ENCODE measurements around the gene DISC1.

The DISC1 gene

GRCh38 chr1:231580874-231581273, 45.7 kb upstream of the DISC1 start:
- TF ChIP-seq GLIS3 (CRISPR knock-in tag; IDR thresholded peaks at IDR 0.05) (0 out of 2 replicates have a peak, but pooled peaks have one; percentile 65), ARNTL (CRISPR knock-in tag; IDR thresholded peaks at IDR 0.05; ENCODE audit: borderline replicate concordance, low read depth) (no peak), TSHZ2 (CRISPR knock-in tag; IDR thresholded peaks at IDR 0.05) (peak; percentile 95), ZNF8 (CRISPR knock-in tag; IDR thresholded peaks at IDR 0.05) (peak; percentile 61), ESRRG (CRISPR knock-in tag; IDR thresholded peaks at IDR 0.05) (no peak), SNAI2 (CRISPR knock-in tag; IDR thresholded peaks at IDR 0.05) (no peak), OSR1 (CRISPR knock-in tag; IDR thresholded peaks at IDR 0.05) (no peak), CREB5 (CRISPR knock-in tag; IDR thresholded peaks at IDR 0.05; ENCODE audit: low read depth) (no peak), ISL1 (CRISPR knock-in tag; IDR thresholded peaks at IDR 0.05) (peak; percentile 85), TCF4 (CRISPR knock-in tag; IDR thresholded peaks at IDR 0.05; ENCODE audit: borderline replicate concordance) (peak; percentile 89), ZNF565 (CRISPR knock-in tag; conservative IDR thresholded peaks at IDR 0.05; ENCODE audit: low read depth) (no peak), ZFP30 (CRISPR knock-in tag; IDR thresholded peaks at IDR 0.05) (no peak), PPARA (CRISPR knock-in tag; IDR thresholded peaks at IDR 0.05; ENCODE audit: borderline replicate concordance) (no peak), PATZ1 (CRISPR knock-in tag; IDR thresholded peaks at IDR 0.05; ENCODE audit: borderline replicate concordance) (no peak), RARB (CRISPR knock-in tag; IDR thresholded peaks at IDR 0.05) (no peak), ZNF70 (CRISPR knock-in tag; IDR thresholded peaks at IDR 0.05) (no peak), ZFP3 (CRISPR knock-in tag; IDR thresholded peaks at IDR 0.05) (no peak), POU6F1 (CRISPR knock-in tag; IDR thresholded peaks at IDR 0.05; ENCODE audit: borderline replicate concordance, low read depth) (no peak; the same call in 1 of the 2 replicates), ZC3H10 (CRISPR knock-in tag; IDR thresholded peaks at IDR 0.05) (no peak), BACH2 (CRISPR knock-in tag; IDR thresholded peaks at IDR 0.05; ENCODE audit: borderline replicate concordance) (no peak), CSDC2 (CRISPR knock-in tag; IDR thresholded peaks at IDR 0.05) (no peak), TOX (CRISPR knock-in tag; IDR thresholded peaks at IDR 0.05; ENCODE audit: borderline replicate concordance) (no peak)
- TF ChIP-seq, protein P1, sequence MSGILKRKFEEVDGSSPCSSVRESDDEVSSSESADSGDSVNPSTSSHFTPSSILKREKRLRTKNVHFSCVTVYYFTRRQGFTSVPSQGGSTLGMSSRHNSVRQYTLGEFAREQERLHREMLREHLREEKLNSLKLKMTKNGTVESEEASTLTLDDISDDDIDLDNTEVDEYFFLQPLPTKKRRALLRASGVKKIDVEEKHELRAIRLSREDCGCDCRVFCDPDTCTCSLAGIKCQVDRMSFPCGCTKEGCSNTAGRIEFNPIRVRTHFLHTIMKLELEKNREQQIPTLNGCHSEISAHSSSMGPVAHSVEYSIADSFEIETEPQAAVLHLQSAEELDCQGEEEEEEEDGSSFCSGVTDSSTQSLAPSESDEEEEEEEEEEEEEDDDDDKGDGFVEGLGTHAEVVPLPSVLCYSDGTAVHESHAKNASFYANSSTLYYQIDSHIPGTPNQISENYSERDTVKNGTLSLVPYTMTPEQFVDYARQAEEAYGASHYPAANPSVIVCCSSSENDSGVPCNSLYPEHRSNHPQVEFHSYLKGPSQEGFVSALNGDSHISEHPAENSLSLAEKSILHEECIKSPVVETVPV (CRISPR knock-in tag; IDR thresholded peaks at IDR 0.05): 0 out of 2 replicates have a peak, but pooled peaks have one; percentile 50
- no peak for ATAC-seq

DNA sequence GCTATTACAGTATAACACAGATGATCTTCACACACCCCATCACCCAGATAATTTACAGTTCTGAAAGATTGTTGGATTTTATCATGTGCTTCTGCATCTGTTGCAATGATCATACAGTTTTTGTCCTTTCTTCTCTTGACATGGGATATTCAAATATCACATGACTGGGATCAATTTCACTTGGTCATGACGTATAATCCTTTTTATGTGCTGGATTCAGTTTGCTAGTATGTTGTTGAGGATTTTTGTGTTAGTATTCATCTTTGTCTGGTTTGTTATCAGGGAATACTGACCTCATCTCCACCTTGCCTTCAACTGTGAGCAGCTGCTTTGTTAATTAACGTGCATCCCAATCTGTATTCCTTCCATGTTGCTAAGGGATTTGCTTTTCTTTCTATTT, 44.7 kb upstream of the DISC1 start:
- TF ChIP-seq POU6F1 (CRISPR knock-in tag; IDR thresholded peaks at IDR 0.05; ENCODE audit: borderline replicate concordance, low read depth): no peak
- no peak for ATAC-seq
